Ishikawa (cell line): ENCODE measurements around the gene RAP2A.

ENCODE experiments used
- CEBPB ChIP-seq: IDR thresholded peaks from 2 replicates; pipeline ENCODE4 v1.6.1; 2012
- CREB1 ChIP-seq: IDR thresholded peaks from 2 replicates; pipeline ENCODE4 v1.6.1; 2012; ENCODE audit warnings: low read depth
- EGR1 ChIP-seq: IDR thresholded peaks from 2 replicates; pipeline ENCODE4 v1.6.1; 2012
- EP300 ChIP-seq: IDR thresholded peaks from 2 replicates; pipeline ENCODE4 v1.6.1; 2012; ENCODE audit warnings: borderline replicate concordance
- FOXM1 ChIP-seq: IDR thresholded peaks from 2 replicates; pipeline ENCODE4 v1.6.1; 2012; ENCODE audit warnings: low read depth, borderline replicate concordance
- NFIC ChIP-seq: IDR thresholded peaks from 2 replicates; pipeline ENCODE4 v1.6.1; 2012
- RAD21 ChIP-seq: IDR thresholded peaks from 2 replicates; pipeline ENCODE4 v1.6.1; 2012; ENCODE audit warnings: low read depth
- TCF12 ChIP-seq: IDR thresholded peaks from 2 replicates; pipeline ENCODE4 v1.6.1; 2012; ENCODE audit warnings: low read depth
- TEAD4 ChIP-seq: IDR thresholded peaks from 2 replicates; pipeline ENCODE4 v1.6.1; 2012
- YY1 ChIP-seq: IDR thresholded peaks from 2 replicates; pipeline ENCODE4 v1.6.1; 2012; ENCODE audit warnings: low read depth
- ZBTB7A ChIP-seq: IDR thresholded peaks from 2 replicates; pipeline ENCODE4 v1.6.1; 2012; ENCODE audit warnings: low read depth
- TF ChIP-seq, protein P1 (sequence below): IDR thresholded peaks from 2 replicates; pipeline ENCODE4 v1.6.1; 2012
- TF ChIP-seq, protein P2 (sequence below): IDR thresholded peaks from 2 replicates; pipeline ENCODE4 v1.6.1; 2012; ENCODE audit warnings: low read depth, mild to moderate bottlenecking

DNA sequence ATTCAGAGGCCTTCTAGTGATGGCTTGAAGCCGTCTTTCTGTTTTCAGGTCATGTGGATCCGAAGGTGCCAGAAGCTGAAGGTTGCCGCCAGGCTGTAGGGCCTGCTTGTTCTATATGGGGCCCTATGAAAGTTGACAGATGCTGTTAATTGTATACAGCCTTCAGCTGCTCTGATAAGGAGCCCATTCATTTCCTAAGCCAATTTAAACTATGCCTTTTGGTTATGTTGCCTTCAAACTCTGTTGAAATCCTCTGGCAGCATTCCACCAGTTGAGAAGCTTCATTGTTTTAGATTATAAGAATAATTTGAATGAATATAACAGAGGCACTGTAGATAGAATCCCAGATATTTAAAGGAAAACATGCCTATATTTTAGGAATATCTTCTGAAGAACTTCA, 34.4 kb downstream of the RAP2A start:
- TF ChIP-seq TCF12 (no peak), EP300 (no peak), NFIC (no peak), FOXM1 (no peak), RAD21 (no peak), EGR1 (no peak), YY1 (no peak), CREB1 (no peak), CEBPB (no peak), ZBTB7A (no peak), TEAD4 (no peak)
- TF ChIP-seq, protein P1, sequence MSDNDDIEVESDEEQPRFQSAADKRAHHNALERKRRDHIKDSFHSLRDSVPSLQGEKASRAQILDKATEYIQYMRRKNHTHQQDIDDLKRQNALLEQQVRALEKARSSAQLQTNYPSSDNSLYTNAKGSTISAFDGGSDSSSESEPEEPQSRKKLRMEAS, result no peak
- TF ChIP-seq, protein P2, sequence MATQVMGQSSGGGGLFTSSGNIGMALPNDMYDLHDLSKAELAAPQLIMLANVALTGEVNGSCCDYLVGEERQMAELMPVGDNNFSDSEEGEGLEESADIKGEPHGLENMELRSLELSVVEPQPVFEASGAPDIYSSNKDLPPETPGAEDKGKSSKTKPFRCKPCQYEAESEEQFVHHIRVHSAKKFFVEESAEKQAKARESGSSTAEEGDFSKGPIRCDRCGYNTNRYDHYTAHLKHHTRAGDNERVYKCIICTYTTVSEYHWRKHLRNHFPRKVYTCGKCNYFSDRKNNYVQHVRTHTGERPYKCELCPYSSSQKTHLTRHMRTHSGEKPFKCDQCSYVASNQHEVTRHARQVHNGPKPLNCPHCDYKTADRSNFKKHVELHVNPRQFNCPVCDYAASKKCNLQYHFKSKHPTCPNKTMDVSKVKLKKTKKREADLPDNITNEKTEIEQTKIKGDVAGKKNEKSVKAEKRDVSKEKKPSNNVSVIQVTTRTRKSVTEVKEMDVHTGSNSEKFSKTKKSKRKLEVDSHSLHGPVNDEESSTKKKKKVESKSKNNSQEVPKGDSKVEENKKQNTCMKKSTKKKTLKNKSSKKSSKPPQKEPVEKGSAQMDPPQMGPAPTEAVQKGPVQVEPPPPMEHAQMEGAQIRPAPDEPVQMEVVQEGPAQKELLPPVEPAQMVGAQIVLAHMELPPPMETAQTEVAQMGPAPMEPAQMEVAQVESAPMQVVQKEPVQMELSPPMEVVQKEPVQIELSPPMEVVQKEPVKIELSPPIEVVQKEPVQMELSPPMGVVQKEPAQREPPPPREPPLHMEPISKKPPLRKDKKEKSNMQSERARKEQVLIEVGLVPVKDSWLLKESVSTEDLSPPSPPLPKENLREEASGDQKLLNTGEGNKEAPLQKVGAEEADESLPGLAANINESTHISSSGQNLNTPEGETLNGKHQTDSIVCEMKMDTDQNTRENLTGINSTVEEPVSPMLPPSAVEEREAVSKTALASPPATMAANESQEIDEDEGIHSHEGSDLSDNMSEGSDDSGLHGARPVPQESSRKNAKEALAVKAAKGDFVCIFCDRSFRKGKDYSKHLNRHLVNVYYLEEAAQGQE, result no peak
